ENCODE results near the gene ZC3H7A. TPM values are rescaled to one million over a fixed set of nuclear protein-coding genes. Genes with fewer than 3 reads are reported as not detected.

The ZC3H7A gene
- total and polyA plus RNA-seq, 9 of the 15 experiments (the other 6 are each of a cell fraction or from before 2014, with no cell fraction given) = 19.8 to 49.1 (median 28.2) TPM

- TF ChIP-seq, protein P1, sequence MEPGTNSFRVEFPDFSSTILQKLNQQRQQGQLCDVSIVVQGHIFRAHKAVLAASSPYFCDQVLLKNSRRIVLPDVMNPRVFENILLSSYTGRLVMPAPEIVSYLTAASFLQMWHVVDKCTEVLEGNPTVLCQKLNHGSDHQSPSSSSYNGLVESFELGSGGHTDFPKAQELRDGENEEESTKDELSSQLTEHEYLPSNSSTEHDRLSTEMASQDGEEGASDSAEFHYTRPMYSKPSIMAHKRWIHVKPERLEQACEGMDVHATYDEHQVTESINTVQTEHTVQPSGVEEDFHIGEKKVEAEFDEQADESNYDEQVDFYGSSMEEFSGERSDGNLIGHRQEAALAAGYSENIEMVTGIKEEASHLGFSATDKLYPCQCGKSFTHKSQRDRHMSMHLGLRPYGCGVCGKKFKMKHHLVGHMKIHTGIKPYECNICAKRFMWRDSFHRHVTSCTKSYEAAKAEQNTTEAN (CRISPR knock-in tag; IDR thresholded peaks at IDR 0.05) = no peak
- no peak for TF ChIP-seq GATAD2A (IDR thresholded peaks at IDR 0.05)
- TF ChIP-seq, protein P2, sequence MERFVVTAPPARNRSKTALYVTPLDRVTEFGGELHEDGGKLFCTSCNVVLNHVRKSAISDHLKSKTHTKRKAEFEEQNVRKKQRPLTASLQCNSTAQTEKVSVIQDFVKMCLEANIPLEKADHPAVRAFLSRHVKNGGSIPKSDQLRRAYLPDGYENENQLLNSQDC (CRISPR knock-in tag; IDR thresholded peaks at IDR 0.05) = peak; percentile 24; the same call in 1 of the 2 replicates
- TF ChIP-seq, protein P3, sequence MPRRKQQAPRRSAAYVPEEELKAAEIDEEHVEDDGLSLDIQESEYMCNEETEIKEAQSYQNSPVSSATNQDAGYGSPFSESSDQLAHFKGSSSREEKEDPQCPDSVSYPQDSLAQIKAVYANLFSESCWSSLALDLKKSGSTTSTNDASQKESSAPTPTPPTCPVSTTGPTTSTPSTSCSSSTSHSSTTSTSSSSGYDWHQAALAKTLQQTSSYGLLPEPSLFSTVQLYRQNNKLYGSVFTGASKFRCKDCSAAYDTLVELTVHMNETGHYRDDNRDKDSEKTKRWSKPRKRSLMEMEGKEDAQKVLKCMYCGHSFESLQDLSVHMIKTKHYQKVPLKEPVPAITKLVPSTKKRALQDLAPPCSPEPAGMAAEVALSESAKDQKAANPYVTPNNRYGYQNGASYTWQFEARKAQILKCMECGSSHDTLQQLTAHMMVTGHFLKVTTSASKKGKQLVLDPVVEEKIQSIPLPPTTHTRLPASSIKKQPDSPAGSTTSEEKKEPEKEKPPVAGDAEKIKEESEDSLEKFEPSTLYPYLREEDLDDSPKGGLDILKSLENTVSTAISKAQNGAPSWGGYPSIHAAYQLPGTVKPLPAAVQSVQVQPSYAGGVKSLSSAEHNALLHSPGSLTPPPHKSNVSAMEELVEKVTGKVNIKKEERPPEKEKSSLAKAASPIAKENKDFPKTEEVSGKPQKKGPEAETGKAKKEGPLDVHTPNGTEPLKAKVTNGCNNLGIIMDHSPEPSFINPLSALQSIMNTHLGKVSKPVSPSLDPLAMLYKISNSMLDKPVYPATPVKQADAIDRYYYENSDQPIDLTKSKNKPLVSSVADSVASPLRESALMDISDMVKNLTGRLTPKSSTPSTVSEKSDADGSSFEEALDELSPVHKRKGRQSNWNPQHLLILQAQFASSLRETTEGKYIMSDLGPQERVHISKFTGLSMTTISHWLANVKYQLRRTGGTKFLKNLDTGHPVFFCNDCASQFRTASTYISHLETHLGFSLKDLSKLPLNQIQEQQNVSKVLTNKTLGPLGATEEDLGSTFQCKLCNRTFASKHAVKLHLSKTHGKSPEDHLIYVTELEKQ (CRISPR knock-in tag; IDR thresholded peaks at IDR 0.05) = no peak
- no peak for TF ChIP-seq ZBTB26 (CRISPR knock-in tag; IDR thresholded peaks at IDR 0.05)
- TF ChIP-seq COPS2 (conservative IDR thresholded peaks at IDR 0.05) = no peak
- peak; percentile 15; the same call in 1 of the 2 replicates for TF ChIP-seq SMARCE1 (IDR thresholded peaks at IDR 0.05)
- TF ChIP-seq ZNF12 (CRISPR knock-in tag; IDR thresholded peaks at IDR 0.05) = 0 out of 2 replicates have a peak, but pooled peaks have one; percentile 41
- TF ChIP-seq PHB (CRISPR knock-in tag; IDR thresholded peaks at IDR 0.05) = 0 out of 2 replicates have a peak, but pooled peaks have one; percentile 51
- TF ChIP-seq NFIC (IDR thresholded peaks at IDR 0.05) = peak; percentile 27; the same call in 1 of the 2 replicates
- TF ChIP-seq TBP (optimal IDR thresholded peaks at IDR 0.05; ENCODE audit: low read depth, low read length) = peak; percentile 83
- no peak for TF ChIP-seq HDAC6 (IDR thresholded peaks at IDR 0.05; ENCODE audit: low read depth, low read length)
- TF ChIP-seq CREBBP (IDR thresholded peaks at IDR 0.05; ENCODE audit: low read depth, low read length) = no peak
- peak; percentile 88 for TF ChIP-seq PHF8 (IDR thresholded peaks at IDR 0.05; ENCODE audit: borderline replicate concordance, low read length)
- TF ChIP-seq ZNF384 (IDR thresholded peaks at IDR 0.05; ENCODE audit: low read depth, low read length) = no peak
- TF ChIP-seq, protein P4, sequence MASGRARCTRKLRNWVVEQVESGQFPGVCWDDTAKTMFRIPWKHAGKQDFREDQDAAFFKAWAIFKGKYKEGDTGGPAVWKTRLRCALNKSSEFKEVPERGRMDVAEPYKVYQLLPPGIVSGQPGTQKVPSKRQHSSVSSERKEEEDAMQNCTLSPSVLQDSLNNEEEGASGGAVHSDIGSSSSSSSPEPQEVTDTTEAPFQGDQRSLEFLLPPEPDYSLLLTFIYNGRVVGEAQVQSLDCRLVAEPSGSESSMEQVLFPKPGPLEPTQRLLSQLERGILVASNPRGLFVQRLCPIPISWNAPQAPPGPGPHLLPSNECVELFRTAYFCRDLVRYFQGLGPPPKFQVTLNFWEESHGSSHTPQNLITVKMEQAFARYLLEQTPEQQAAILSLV (tag; IDR thresholded peaks at IDR 0.05) = no peak
- TF ChIP-seq SMAD2 (IDR thresholded peaks at IDR 0.05; ENCODE audit: low read depth, low read length) = no peak
- peak; percentile 64; the same call in 1 of the 2 replicates for TF ChIP-seq CC2D1A (IDR thresholded peaks at IDR 0.05)
- TF ChIP-seq ZNF3 (CRISPR knock-in tag; IDR thresholded peaks at IDR 0.05) = no peak
- peak; percentile 22 for TF ChIP-seq CCNT2 (IDR thresholded peaks at IDR 0.05; ENCODE audit: borderline replicate concordance, extremely low read depth, insufficient read length, low read depth, low read length)
- peak; percentile 58; the same call in 1 of the 2 replicates for TF ChIP-seq MTA3 (IDR thresholded peaks at IDR 0.05; ENCODE audit: borderline replicate concordance)
Measured at GRCh38 chr16:11797166-11797956, at the start of gene ZC3H7A (continued).
